Measurements from ENCODE around the gene EPB41L5.

Gene EPB41L5

DNA sequence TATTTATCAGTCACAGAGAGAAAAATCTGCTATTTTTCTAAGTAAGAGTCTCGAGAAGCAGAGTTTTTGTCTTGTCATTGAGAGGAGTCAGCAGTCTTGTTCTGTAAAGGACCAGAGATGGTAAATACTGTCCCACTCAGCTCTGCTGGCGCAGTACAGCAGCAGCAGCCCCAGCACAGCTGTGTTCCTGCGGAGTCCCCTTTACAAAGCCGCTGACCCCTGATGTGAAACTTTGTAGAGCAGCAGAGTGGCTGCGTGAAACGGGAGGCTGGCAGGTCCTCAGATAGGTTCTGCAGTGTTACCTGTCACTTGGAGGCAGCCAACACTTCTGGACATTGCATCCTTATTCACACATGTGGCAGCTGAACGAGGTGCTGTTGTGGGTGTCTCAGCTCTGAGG is 165.1 kb downstream of the EPB41L5 start:
- Histone ChIP-seq H4K20me1 (ENCODE audit: insufficient read depth, low read length) (no peaks in the 10 kb centered on the region), H3K27me3 (ENCODE audit: insufficient read depth, low read length) (no peaks in the 10 kb centered on the region), H3F3A (ENCODE audit: insufficient read depth, low read length) (no peaks in the 10 kb centered on the region), H3K36me3 (ENCODE audit: insufficient read depth, low read length) (no peaks in the 10 kb centered on the region), H3K9me3 (ENCODE audit: low read length) (no peaks in the 10 kb centered on the region), H3K9me2 (ENCODE audit: low read depth, low read length) (no peaks in the 10 kb centered on the region), H3K4me1 (ENCODE audit: insufficient read depth, low read length, severe bottlenecking) (peaks cover 49% of the 10 kb centered on the region), H3K27ac (ENCODE audit: low read depth, low read length, poor library complexity, severe bottlenecking) (peak overlapping the region; percentile 84), H2AFZ (ENCODE audit: low read length) (no peak overlapping the region), H3K4me2 (ENCODE audit: low read length) (peak overlapping the region; percentile 81), H3K4me3 (ENCODE audit: low read depth, low read length, poor library complexity, severe bottlenecking) (peak overlapping the region; percentile 63), H3K9ac (ENCODE audit: low read length) (peak overlapping the region; percentile 67), H3K79me2 (ENCODE audit: insufficient read depth, low read length) (no peaks in the 10 kb centered on the region)
- TF ChIP-seq, protein P1, sequence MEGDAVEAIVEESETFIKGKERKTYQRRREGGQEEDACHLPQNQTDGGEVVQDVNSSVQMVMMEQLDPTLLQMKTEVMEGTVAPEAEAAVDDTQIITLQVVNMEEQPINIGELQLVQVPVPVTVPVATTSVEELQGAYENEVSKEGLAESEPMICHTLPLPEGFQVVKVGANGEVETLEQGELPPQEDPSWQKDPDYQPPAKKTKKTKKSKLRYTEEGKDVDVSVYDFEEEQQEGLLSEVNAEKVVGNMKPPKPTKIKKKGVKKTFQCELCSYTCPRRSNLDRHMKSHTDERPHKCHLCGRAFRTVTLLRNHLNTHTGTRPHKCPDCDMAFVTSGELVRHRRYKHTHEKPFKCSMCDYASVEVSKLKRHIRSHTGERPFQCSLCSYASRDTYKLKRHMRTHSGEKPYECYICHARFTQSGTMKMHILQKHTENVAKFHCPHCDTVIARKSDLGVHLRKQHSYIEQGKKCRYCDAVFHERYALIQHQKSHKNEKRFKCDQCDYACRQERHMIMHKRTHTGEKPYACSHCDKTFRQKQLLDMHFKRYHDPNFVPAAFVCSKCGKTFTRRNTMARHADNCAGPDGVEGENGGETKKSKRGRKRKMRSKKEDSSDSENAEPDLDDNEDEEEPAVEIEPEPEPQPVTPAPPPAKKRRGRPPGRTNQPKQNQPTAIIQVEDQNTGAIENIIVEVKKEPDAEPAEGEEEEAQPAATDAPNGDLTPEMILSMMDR (IDR thresholded peaks at IDR 0.05; ENCODE audit: low read length) = no peak
- no peak for TF ChIP-seq EZH2 (IDR thresholded peaks at IDR 0.05; ENCODE audit: borderline replicate concordance, low read length)

DNA sequence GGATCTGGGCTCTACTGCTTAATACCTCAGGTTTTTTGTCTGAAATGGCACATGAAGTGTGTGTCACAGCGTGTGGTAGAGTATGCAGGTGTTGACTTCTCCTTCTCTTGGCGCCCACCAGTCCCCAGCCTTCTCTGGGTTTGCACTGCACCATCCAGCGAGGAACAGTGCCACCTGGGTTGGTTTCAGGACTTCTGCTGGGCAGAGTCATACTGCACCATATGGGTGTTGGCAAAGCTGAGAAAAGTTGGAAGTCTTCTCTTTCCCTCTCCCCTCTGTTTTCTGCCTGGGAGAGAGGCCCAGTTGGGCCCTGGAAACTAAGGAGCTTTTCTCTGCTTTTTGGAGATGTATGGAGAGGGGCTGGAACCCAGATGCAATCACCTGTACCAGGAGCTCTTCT is 166.5 kb downstream of the EPB41L5 start:
- H2AFZ ChIP-seq (ENCODE audit: low read length) = no peak overlapping the region
- no peaks in the 10 kb centered on the region for H3F3A ChIP-seq (ENCODE audit: insufficient read depth, low read length)
- H3K9ac ChIP-seq (ENCODE audit: low read length) = no peak overlapping the region; the same call in 1 of the 2 replicates
- H3K9me3 ChIP-seq (ENCODE audit: low read length) = no peaks in the 10 kb centered on the region
- peak overlapping the region; percentile 84 for H3K27ac ChIP-seq (ENCODE audit: low read depth, low read length, poor library complexity, severe bottlenecking)
- TF ChIP-seq EZH2 (IDR thresholded peaks at IDR 0.05; ENCODE audit: borderline replicate concordance, low read length) = no peak
- H4K20me1 ChIP-seq (ENCODE audit: insufficient read depth, low read length) = no peaks in the 10 kb centered on the region
- H3K27me3 ChIP-seq (ENCODE audit: insufficient read depth, low read length) = no peaks in the 10 kb centered on the region
- H3K4me2 ChIP-seq (ENCODE audit: low read length) = peak overlapping the region; percentile 81; the same call in 1 of the 2 replicates
- no peaks in the 10 kb centered on the region for H3K36me3 ChIP-seq (ENCODE audit: insufficient read depth, low read length)
- peaks cover 49% of the 10 kb centered on the region for H3K4me1 ChIP-seq (ENCODE audit: insufficient read depth, low read length, severe bottlenecking)
- H3K9me2 ChIP-seq (ENCODE audit: low read depth, low read length) = no peaks in the 10 kb centered on the region
- no peak overlapping the region for H3K4me3 ChIP-seq (ENCODE audit: low read depth, low read length, poor library complexity, severe bottlenecking)
- H3K79me2 ChIP-seq (ENCODE audit: insufficient read depth, low read length) = no peaks in the 10 kb centered on the region

GRCh38 chr2:120180066-120180465 is 167.2 kb downstream of the EPB41L5 start:
- Histone ChIP-seq H3K4me3 (ENCODE audit: low read depth, low read length, poor library complexity, severe bottlenecking) (no peak overlapping the region), H3K9ac (ENCODE audit: low read length) (no peak overlapping the region), H3K9me3 (ENCODE audit: low read length) (no peaks in the 10 kb centered on the region), H4K20me1 (ENCODE audit: insufficient read depth, low read length) (no peaks in the 10 kb centered on the region), H3K36me3 (ENCODE audit: insufficient read depth, low read length) (no peaks in the 10 kb centered on the region), H3K27me3 (ENCODE audit: insufficient read depth, low read length) (no peaks in the 10 kb centered on the region), H3K9me2 (ENCODE audit: low read depth, low read length) (no peaks in the 10 kb centered on the region), H3K79me2 (ENCODE audit: insufficient read depth, low read length) (no peaks in the 10 kb centered on the region), H3F3A (ENCODE audit: insufficient read depth, low read length) (no peaks in the 10 kb centered on the region), H3K4me2 (ENCODE audit: low read length) (no peak overlapping the region), H3K4me1 (ENCODE audit: insufficient read depth, low read length, severe bottlenecking) (peaks cover 42% of the 10 kb centered on the region), H3K27ac (ENCODE audit: low read depth, low read length, poor library complexity, severe bottlenecking) (no peak overlapping the region), H2AFZ (ENCODE audit: low read length) (no peak overlapping the region)
- TF ChIP-seq EZH2 (IDR thresholded peaks at IDR 0.05; ENCODE audit: borderline replicate concordance, low read length) = no peak
- TF ChIP-seq, protein P1 (IDR thresholded peaks at IDR 0.05; ENCODE audit: low read length) = no peak

GRCh38 chr2:120182019-120182560 is 169.2 kb downstream of the EPB41L5 start:
- no peaks in the 10 kb centered on the region for H3K9me2 ChIP-seq (ENCODE audit: low read depth, low read length)
- no peaks in the 10 kb centered on the region for H3K36me3 ChIP-seq (ENCODE audit: insufficient read depth, low read length)
- no peak overlapping the region for H3K27ac ChIP-seq (ENCODE audit: low read depth, low read length, poor library complexity, severe bottlenecking)
- no peak overlapping the region for H2AFZ ChIP-seq (ENCODE audit: low read length)
- H4K20me1 ChIP-seq (ENCODE audit: insufficient read depth, low read length) = no peaks in the 10 kb centered on the region
- TF ChIP-seq, protein P1 (IDR thresholded peaks at IDR 0.05; ENCODE audit: low read length) = peak; percentile 36; the same call in 1 of the 2 replicates
- no peak for TF ChIP-seq EZH2 (IDR thresholded peaks at IDR 0.05; ENCODE audit: borderline replicate concordance, low read length)
- no peaks in the 10 kb centered on the region for H3K79me2 ChIP-seq (ENCODE audit: insufficient read depth, low read length)
- H3K9ac ChIP-seq (ENCODE audit: low read length) = no peak overlapping the region; the same call in 1 of the 2 replicates
- no peak overlapping the region; the same call in 1 of the 2 replicates for H3K4me2 ChIP-seq (ENCODE audit: low read length)
- no peaks in the 10 kb centered on the region for H3K27me3 ChIP-seq (ENCODE audit: insufficient read depth, low read length)
- no peaks in the 10 kb centered on the region for H3K9me3 ChIP-seq (ENCODE audit: low read length)
- no peak overlapping the region for H3K4me3 ChIP-seq (ENCODE audit: low read depth, low read length, poor library complexity, severe bottlenecking)
- no peaks in the 10 kb centered on the region for H3F3A ChIP-seq (ENCODE audit: insufficient read depth, low read length)
- H3K4me1 ChIP-seq (ENCODE audit: insufficient read depth, low read length, severe bottlenecking) = peaks cover 31% of the 10 kb centered on the region
